Natural killer cell (primary cell): Measurements from ENCODE around the gene NCK2. TPM values are rescaled to one million over a fixed set of nuclear protein-coding genes. Genes with fewer than 3 reads are reported as not detected.
"Not testable (repeated sequence)": the region's sequence is repeated elsewhere in the genome, so short reads cannot be mapped to it uniquely, and the experiment has no call there.

Experiments
- ATAC-seq, 3 donors: fragments of 150-1000 bp in 2 of 3; fragments of 200-7000 bp in 1 of 3; cut with Tn5 transposase; 1 replicate in 1 of 3; 2 replicates in 2 of 3; pipeline ENCODE4 v1.10.0; 2021; ENCODE audit warnings: mild to moderate bottlenecking in 2 of 3, moderate library complexity in 2 of 3
- DNase-seq, 2 donors: peaks; one replicate each; pipeline versions ENCODE4 v3.0.0 to v3.0.0-alpha.2; 2013 to 2021; ENCODE audit warnings: mixed read lengths in 1 of 2
- H3K27ac ChIP-seq: one replicate; pipeline ENCODE4 v1.5.1; 2013; ENCODE audit warnings: mild to moderate bottlenecking, low read length
- H3K27me3 ChIP-seq: one replicate; pipeline ENCODE4 v1.6.1; 2013; ENCODE audit warnings: low read length; ENCODE audit not compliant: control insufficient read depth, insufficient read depth
- H3K36me3 ChIP-seq: one replicate; pipeline ENCODE4 v1.6.1; 2013; ENCODE audit warnings: low read length; ENCODE audit not compliant: control insufficient read depth, insufficient read depth
- H3K4me1 ChIP-seq: one replicate; pipeline ENCODE4 v1.6.1; 2013; ENCODE audit warnings: low read length; ENCODE audit not compliant: control insufficient read depth, insufficient read depth
- H3K4me3 ChIP-seq: one replicate; pipeline ENCODE4 v1.5.1; 2013; ENCODE audit warnings: low read length
- H3K9me3 ChIP-seq: one replicate; pipeline ENCODE4 v1.6.1; 2013; ENCODE audit warnings: low read length; ENCODE audit not compliant: control insufficient read depth, insufficient read depth
- H3K27ac Mint-ChIP-seq, 2 donors: one replicate each; pipeline ENCODE4 v1.8.0; 2022; ENCODE audit warnings: mild to moderate bottlenecking in 2 of 2, mixed read lengths in 2 of 2, moderate library complexity in 1 of 2
- H3K27me3 Mint-ChIP-seq, 2 donors: one replicate each; pipeline ENCODE4 v1.8.0; 2022; ENCODE audit warnings: low read depth in 2 of 2, mixed read lengths in 2 of 2
- H3K36me3 Mint-ChIP-seq: one replicate; pipeline ENCODE4 v1.8.0; 2022; ENCODE audit warnings: mixed read lengths
- H3K4me1 Mint-ChIP-seq, 2 donors: one replicate each; pipeline ENCODE4 v1.8.0; 2022; ENCODE audit warnings: mixed read lengths in 2 of 2
- H3K4me3 Mint-ChIP-seq: one replicate; pipeline ENCODE4 v1.8.0; 2022; ENCODE audit warnings: mild to moderate bottlenecking, moderate library complexity, mixed read lengths
- H3K9me3 Mint-ChIP-seq, 2 donors: one replicate each; pipeline ENCODE4 v1.8.0; 2022; ENCODE audit warnings: mixed read lengths in 2 of 2
- WGBS: methylation state at CpG from one replicate; pipeline ENCODE4 v1.1.7; 2013; ENCODE audit warnings: missing lambda C conversion rate; ENCODE audit not compliant: insufficient coverage; 5-methylcytosine and 5-hydroxymethylcytosine counted together
- intact Hi-C: fragments of 100-400 bp; cut with micrococcal nuclease; formaldehyde crosslinking; loops from one replicate; pipeline ENCODE4 v1.14.2; 2022
- total RNA-seq, 4 donors: library from RNA; stranded (reverse); fragments of 120-200 nt in 1 of 4; gene quantifications; one replicate each; pipeline versions ENCODE4 v1.2.3 to v1.2.4, GENCODE V29; 2013 to 2022
- TF ChIP-seq, protein P1 (sequence below): fragments of 200-600 bp; IDR thresholded peaks from one replicate; pipeline ENCODE4 v1.8.0; 2022; ENCODE audit warnings: antibody characterized with exemption

Gene NCK2
- total RNA-seq, 3 donors from 2014 or later (not counting 1 experiment from before 2014, with no cell fraction given), result 34.1 to 50.8 (median 43.0) TPM

- ATAC-seq (no peak), DNase-seq (no peak)
- Mint-ChIP-seq H3K4me3 (peak overlapping the region; percentile 32), H3K27me3 (no peaks in the 10 kb centered on the region), H3K4me1 (peaks cover 88 to 89% of the 10 kb centered on the region in 2 donors), H3K27ac (peak overlapping the region; percentile 54 to 77), H3K9me3 (no peaks in the 10 kb centered on the region), H3K36me3 (no peaks in the 10 kb centered on the region)
- H3K9me3 ChIP-seq, result no peaks in the 10 kb centered on the region
- H3K4me3 ChIP-seq, result no peak overlapping the region
- no peaks in the 10 kb centered on the region for H3K27me3 ChIP-seq
- intact Hi-C loops, result no loop called here
- H3K27ac ChIP-seq, result peak overlapping the region; percentile 6
- peaks cover 54% of the 10 kb centered on the region for H3K4me1 ChIP-seq
- 76% methylated on average over 4 of the region's 6 CpGs for WGBS
- peaks cover 4% of the 10 kb centered on the region for H3K36me3 ChIP-seq
- TF ChIP-seq, protein P1, sequence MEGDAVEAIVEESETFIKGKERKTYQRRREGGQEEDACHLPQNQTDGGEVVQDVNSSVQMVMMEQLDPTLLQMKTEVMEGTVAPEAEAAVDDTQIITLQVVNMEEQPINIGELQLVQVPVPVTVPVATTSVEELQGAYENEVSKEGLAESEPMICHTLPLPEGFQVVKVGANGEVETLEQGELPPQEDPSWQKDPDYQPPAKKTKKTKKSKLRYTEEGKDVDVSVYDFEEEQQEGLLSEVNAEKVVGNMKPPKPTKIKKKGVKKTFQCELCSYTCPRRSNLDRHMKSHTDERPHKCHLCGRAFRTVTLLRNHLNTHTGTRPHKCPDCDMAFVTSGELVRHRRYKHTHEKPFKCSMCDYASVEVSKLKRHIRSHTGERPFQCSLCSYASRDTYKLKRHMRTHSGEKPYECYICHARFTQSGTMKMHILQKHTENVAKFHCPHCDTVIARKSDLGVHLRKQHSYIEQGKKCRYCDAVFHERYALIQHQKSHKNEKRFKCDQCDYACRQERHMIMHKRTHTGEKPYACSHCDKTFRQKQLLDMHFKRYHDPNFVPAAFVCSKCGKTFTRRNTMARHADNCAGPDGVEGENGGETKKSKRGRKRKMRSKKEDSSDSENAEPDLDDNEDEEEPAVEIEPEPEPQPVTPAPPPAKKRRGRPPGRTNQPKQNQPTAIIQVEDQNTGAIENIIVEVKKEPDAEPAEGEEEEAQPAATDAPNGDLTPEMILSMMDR, result no peak
Observed at GRCh38 chr2:105754994-105755393, 10.3 kb downstream of the NCK2 start.

DNA sequence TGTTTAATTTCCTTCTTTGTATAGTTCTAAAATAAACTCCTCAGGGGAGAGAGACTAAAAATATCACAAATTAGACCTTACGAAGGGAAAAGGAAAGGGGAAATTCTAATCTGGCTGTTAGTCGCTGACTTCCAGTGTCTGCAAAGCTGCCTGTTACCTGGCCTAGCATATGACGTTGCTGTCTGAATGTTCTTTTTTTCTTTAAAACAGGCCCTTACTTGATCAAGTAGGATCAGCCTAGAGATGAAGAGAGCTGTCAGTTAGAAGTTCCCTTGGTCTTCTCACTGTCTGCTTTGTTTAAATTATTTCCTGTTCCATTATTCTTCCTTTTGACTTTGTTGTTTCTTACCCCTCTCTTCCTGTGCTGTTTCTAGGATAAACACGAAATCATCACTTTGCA is 11.2 kb downstream of the NCK2 start:
- H3K9me3 Mint-ChIP-seq, result no peaks in the 10 kb centered on the region
- peak overlapping the region; percentile 54 to 77 for H3K27ac Mint-ChIP-seq
- 17% methylated on average over 3 of the region's 4 CpGs for WGBS
- Histone ChIP-seq H3K9me3 (no peaks in the 10 kb centered on the region), H3K36me3 (peaks cover 4% of the 10 kb centered on the region), H3K4me1 (peaks cover 54% of the 10 kb centered on the region), H3K27me3 (no peaks in the 10 kb centered on the region), H3K4me3 (no peak overlapping the region), H3K27ac (peak overlapping the region; percentile 6)
- H3K4me3 Mint-ChIP-seq, result peak overlapping the region; percentile 1
- DNase-seq (peak in 1 of 2 donors; percentile 81), ATAC-seq (peak; percentile 40 to 56 (median 44))
- no peaks in the 10 kb centered on the region for H3K36me3 Mint-ChIP-seq
- no peaks in the 10 kb centered on the region for H3K27me3 Mint-ChIP-seq
- TF ChIP-seq, protein P1, result no peak
- H3K4me1 Mint-ChIP-seq, result peaks cover 87 to 88% of the 10 kb centered on the region in 2 donors
- intact Hi-C loops, result no loop called here

GRCh38 chr2:105756435-105756834 is 11.7 kb downstream of the NCK2 start:
- no peaks in the 10 kb centered on the region for H3K27me3 ChIP-seq
- Mint-ChIP-seq H3K27ac (peak overlapping the region; percentile 54 to 77), H3K27me3 (no peaks in the 10 kb centered on the region), H3K4me1 (peaks cover 86 to 87% of the 10 kb centered on the region in 2 donors), H3K9me3 (no peaks in the 10 kb centered on the region), H3K36me3 (no peaks in the 10 kb centered on the region), H3K4me3 (peak overlapping the region; percentile 1)
- H3K27ac ChIP-seq, result peak overlapping the region; percentile 6
- H3K4me3 ChIP-seq, result no peak overlapping the region
- peaks cover 4% of the 10 kb centered on the region for H3K36me3 ChIP-seq
- intact Hi-C loops, result no loop called here
- 91% methylated on average over 3 of the region's 4 CpGs for WGBS
- DNase-seq (no peak), ATAC-seq (no peak)
- peaks cover 54% of the 10 kb centered on the region for H3K4me1 ChIP-seq
- no peaks in the 10 kb centered on the region for H3K9me3 ChIP-seq
- TF ChIP-seq, protein P1, result no peak

GRCh38 chr2:105756865-105757264 is 12.2 kb downstream of the NCK2 start:
- intact Hi-C loops, H3K36me3 Mint-ChIP-seq, H3K27ac ChIP-seq, ATAC-seq, H3K27me3 ChIP-seq, DNase-seq, H3K9me3 ChIP-seq, H3K27me3 Mint-ChIP-seq, H3K36me3 ChIP-seq, H3K9me3 Mint-ChIP-seq, H3K4me3 ChIP-seq: not testable (repeated sequence)
- H3K4me1 ChIP-seq, result peaks cover 55% of the 10 kb centered on the region
- Mint-ChIP-seq H3K4me3 (peak overlapping the region; percentile 35), H3K4me1 (peaks cover 86 to 87% of the 10 kb centered on the region in 2 donors), H3K27ac (peak overlapping the region; percentile 54 to 77)
- WGBS, result 76% methylated on average over 9 of the region's 10 CpGs
